Inferior parietal cortex (tissue), 1 donor: ENCODE results near the gene LSM6.

Source experiments
- DNase-seq: peaks from one replicate; pipeline ENCODE4 v3.0.0-alpha.2; 2016; ENCODE audit errors: extremely low spot score

LSM6 gene

GRCh38 chr4:146175541-146176453 is at the start of gene LSM6:
TSS of gene LSM6 (plus strand) at chr4:146175718. CDS start at chr4:146182922, 7,204 bp downstream.
- peak; percentile 96 for DNase-seq

GRCh38 chr4:146132445-146132844 is 43.1 kb upstream of the LSM6 start:
- DNase-seq: no peak

DNA sequence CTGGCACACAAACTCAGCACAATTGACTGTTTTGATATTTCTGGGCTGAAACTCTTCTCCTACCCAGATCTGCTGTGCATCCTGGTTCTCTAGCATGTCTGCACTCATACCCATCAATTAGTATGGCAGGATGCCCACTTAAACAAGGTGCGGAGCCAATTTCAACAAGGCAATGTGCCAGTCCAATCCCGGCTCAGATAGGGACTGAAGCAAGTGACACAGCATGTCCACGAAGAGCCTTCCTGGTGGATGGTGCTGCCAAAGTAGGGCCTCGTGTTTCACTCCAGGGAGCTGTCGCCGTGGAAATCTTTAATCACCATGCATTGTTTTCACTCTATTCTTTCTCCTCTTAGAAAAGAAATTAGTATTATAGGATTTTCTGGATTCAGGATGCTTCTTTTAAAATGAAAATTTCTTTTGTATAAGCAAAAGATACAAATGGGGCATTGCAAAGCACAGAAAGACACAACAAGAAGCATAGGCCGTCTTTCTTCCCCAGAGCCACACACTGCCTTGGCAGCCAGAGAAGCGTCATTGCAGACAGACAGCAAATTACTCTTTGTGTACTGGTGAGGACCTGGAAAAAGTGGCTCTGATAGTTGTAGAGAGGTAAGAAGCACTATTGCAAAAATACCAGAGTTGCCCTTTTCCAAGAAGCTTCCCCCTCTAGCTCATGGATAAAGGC is 40.6 kb upstream of the LSM6 start:
- DNase-seq: peak; percentile 30

DNA sequence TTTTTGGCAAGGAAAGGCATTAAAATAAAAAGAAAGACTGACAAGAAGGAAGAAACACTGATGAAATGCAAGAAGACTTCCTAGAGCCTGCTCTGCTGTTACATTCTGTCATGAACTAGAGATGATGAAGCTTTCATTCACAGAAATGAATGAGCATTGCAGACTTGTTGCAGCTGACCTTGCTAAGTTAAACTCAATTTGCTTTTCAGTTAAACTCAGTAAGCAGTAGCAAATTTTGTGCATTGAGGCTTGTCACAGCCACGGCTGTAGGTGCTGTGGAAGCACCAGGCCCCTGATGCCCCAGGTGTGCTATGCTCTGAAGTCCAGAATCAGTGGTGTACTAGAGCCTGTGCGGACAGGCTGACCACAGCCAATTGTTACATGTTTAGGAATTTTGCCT is 39.6 kb upstream of the LSM6 start:
- DNase-seq: no peak

DNA sequence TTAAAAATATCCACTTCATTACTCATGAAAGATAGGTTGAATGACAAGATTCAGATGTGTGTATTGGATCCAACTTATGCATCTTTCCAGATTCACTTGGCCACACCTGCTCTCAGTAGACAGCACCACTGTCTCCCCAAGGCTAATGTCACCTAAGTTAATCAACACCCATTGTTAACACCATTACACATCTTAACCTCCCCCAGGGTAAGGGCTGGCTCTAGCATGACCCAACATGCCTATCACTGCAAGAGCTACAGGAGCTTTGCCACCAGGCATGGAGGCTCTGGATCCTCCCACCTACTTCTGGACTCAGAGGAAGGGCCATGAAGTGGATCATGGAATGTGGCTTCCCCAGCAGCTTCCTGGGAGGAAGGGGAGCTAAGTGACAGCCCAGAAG is 32.8 kb upstream of the LSM6 start:
- no peak for DNase-seq

DNA sequence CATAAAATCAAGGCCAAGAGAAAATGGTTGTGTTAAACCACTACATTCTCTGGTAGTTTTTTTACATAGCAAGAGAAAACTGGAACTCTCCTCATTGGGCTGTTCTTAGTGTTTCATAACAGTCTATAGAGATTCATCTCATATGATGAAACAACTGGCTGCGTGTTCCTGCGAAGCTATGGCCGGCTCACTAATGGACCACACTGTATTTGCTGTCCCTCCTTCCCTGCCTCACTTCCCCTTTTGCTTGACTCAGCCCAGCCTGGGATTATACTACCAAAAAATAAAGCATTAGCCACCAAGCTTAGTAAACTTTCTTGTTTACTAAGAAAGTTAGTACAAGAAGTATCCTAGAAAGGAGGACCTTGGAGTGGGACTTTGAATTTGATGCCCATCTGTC is 31.6 kb upstream of the LSM6 start:
- DNase-seq: no peak

- DNase-seq: no peak
Observed at GRCh38 chr4:146146918-146147317, 28.6 kb upstream of the LSM6 start.

DNA sequence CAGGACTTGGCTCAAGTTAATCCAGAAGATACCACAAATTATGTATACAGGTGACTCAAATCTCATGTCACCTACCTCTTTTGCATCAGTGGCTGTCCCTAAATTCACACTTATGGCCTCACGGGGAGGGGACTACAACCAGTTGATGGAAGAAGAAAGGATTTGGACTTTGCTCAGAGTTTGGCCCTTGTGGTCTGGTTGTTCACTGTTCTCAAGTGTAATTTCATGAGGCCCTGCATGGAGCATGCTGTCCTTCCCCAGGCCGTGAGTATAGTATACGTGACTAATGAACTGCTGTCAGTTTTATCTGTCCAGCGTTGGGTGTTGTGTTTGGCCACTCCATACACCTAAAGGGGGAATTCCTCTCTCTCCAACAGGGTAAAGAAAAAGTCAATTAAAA is 27.5 kb upstream of the LSM6 start:
- DNase-seq: no peak

DNA sequence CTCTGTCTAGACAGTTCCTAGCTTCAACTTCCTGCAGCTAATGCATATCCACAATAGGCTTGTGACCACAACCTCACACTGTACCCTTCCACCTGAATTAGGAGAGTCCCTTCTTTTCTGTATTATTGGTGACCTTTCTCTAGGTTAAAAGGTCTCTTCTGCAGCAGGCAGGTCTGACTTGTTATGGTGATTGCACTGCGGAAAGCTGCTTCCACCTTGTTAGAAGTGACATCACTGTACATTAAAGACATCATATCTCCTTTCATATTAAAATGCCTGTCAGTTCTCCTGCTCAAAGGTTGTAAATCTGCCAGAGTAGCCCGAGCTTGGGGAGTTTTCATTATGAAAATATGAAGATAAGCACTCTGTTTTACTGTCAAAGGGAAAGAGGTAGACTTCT is 21.5 kb upstream of the LSM6 start:
- DNase-seq: no peak

DNA sequence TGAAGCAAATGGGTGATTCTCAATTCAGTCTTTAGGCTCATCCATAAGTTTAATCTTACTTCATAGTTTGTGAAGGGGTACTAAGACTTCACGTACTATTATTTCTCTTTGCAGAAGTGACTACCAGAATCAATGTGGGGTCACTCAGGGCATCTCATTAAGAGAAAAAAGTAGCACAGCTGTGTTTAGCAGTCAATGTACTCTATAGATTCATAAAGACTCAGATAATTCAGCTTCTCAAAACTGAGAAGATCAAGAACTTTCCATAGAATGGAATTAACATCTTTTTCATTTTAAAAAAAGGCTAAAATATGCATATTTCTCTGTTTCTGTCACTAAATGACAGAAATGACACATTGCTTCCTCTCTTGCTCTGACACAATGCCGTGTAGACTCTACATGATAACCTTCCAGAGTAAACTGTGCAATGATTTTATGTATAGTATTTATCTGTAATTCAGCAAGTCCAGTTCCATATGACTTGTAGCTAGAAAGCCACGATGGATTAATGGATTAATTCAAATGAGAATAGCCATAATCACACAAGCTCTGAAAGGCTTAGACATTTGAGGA is 20.3 kb upstream of the LSM6 start:
- no peak for DNase-seq

DNA sequence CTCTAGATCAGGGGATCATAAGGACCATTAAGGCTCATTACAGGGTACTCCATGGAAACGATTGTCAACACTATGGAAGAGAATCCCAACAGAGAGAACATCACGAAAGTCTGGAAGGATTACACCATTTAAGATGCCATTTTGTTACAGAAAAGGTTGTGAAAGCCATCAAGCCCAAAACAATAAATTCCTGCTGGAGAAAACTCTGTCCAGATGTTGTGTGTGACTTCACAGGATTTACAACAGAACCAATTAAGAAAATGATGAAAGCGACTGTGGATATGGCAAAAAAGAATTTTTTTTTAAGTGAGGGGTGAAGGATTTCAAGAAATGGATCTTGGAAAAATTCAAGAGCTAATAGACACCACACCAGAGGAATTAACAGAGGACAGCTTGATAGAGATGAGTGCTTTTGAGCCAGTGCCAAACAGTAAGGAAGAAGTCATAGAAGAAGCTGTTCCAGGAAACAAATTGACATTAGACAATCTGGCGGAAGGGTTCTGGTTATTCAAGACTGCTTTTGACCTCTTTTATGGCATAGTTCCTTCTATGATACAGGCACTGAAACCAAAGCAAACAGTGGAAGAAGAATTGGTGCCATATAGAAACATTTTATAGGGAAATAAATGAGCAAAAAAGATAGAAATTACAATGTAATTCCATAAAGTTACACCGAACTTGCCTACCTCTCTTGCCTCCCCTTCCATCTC is 17.3 kb upstream of the LSM6 start:
- DNase-seq: no peak

DNA sequence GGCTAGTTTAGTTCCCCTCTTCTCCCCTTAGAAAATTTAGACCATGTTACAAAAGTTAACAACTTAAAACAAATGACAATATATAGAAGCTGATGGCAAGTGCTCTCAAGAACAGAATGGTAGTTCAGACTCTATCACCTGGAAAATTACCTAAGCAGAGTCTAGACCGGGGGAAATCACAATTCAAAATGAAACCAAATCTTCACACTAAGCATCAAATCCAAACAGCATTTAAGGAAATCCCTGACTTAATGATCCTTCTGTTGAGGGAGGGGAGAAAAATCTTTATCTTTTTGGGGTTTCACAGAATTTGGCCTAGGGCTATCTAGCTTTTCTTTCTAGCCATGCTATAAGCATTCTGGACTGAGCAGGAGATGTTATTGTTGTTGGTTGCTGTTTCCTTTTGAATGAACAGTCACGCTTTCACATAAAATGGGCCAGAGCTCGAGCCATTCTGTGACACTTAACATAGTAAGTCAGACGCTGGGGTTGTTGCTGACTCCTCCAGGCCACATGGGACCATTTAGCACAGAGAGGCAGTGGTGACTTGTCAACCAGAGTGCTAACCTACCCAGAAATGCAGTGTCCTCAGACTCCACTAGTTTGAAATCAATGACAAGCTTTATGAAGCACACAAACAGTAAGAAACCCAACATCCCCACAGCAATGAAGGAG is 16.0 kb upstream of the LSM6 start:
- no peak for DNase-seq

GRCh38 chr4:146161243-146161642 is 14.3 kb upstream of the LSM6 start:
- DNase-seq: no peak

GRCh38 chr4:146165221-146165620 is 10.3 kb upstream of the LSM6 start:
- no peak for DNase-seq

GRCh38 chr4:146165840-146166239 is 9.7 kb upstream of the LSM6 start:
- no peak for DNase-seq

DNA sequence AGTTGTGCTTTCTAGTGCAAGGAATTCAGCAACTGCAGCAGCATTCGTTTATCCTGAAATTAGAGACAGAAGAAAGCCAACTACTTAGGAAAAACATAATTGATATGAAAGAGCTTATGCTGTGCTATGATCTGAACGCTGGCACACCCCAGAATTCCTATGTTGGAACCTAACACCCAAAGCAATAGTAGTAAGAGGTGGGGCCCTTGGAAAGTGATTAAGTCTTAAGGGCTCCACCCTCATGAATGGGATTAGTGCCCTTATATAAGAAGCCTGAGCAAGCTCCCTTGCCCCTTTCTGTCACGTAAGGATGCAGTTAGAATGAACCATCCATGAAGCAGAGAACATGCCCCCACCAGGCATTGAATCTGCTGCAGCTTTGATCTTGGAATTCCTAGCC is 5.4 kb upstream of the LSM6 start:
- no peak for DNase-seq

- DNase-seq: no peak
Observed at GRCh38 chr4:146176891-146177290, 1.4 kb downstream of the LSM6 start.

GRCh38 chr4:146178126-146178525 is 2.6 kb downstream of the LSM6 start:
- no peak for DNase-seq

GRCh38 chr4:146179784-146180370 is 4.4 kb downstream of the LSM6 start:
- DNase-seq: no peak

GRCh38 chr4:146182443-146182842 is 6.9 kb downstream of the LSM6 start:
- no peak for DNase-seq

DNA sequence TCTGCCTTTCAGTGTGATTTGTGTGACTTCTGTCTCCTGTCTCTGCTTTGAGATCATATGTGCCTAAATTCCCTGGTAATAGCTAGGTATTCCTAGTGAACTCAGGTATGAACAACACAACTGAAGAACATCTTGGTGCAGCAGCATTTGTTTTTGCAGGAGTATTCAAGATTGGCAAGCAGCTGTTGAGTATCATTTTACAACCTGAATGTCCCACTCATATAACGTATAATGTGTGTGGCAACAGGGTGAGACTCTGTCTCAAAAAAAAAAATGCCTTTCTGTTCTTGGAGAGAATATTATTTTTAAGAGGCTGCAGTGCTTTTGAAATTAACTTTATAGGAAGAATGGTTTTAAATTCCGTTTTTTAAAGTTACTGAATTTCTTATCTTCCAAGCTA is 7.7 kb downstream of the LSM6 start:
- DNase-seq: no peak
